H9 (cell line): ENCODE results near the gene MBNL1. TPM values are rescaled to one million over a fixed set of nuclear protein-coding genes. Genes with fewer than 3 reads are reported as not detected.

ENCODE experiments used
- DNase-seq: peaks from one replicate; pipeline ENCODE4 v3.0.0-alpha.2; 2017
- H2AFZ ChIP-seq: one replicate; pipeline ENCODE4 v1.6.1; 2013; ENCODE audit warnings: mild to moderate bottlenecking, low read length, control low read depth, moderate library complexity
- H2AK5ac ChIP-seq: 2 replicates; pipeline ENCODE4 v1.6.1; 2013; ENCODE audit warnings: low read length, control low read depth, mixed read lengths; ENCODE audit not compliant: insufficient read length
- H2BK120ac ChIP-seq: one replicate; pipeline ENCODE4 v1.6.1; 2013; ENCODE audit warnings: low read depth, mild to moderate bottlenecking, low read length, control low read depth, inconsistent platforms; ENCODE audit not compliant: poor library complexity, severe bottlenecking
- H2BK12ac ChIP-seq: 2 replicates; pipeline ENCODE4 v1.6.1; 2013; ENCODE audit warnings: low read length, control low read depth, mixed read lengths, low read depth; ENCODE audit not compliant: insufficient read length
- H2BK15ac ChIP-seq: 2 replicates; pipeline ENCODE4 v1.6.1; 2013; ENCODE audit warnings: low read depth, low read length, control low read depth
- H2BK20ac ChIP-seq: one replicate; pipeline ENCODE4 v1.6.1; 2013; ENCODE audit warnings: low read depth, mild to moderate bottlenecking, low read length, control low read depth, inconsistent platforms; ENCODE audit not compliant: poor library complexity, severe bottlenecking
- H2BK5ac ChIP-seq: 2 replicates; pipeline ENCODE4 v1.6.1; 2013; ENCODE audit warnings: low read length, control low read depth, mixed read lengths; ENCODE audit not compliant: insufficient read length
- H3K14ac ChIP-seq: 2 replicates; pipeline ENCODE4 v1.6.1; 2013; ENCODE audit warnings: low read length, control low read depth; ENCODE audit not compliant: insufficient read depth
- H3K18ac ChIP-seq: 2 replicates; pipeline ENCODE4 v1.6.1; 2013; ENCODE audit warnings: low read depth, mild to moderate bottlenecking, mixed read lengths, low read length, control low read depth; ENCODE audit not compliant: insufficient read length
- H3K23ac ChIP-seq: 2 replicates; pipeline ENCODE4 v1.6.1; 2013; ENCODE audit warnings: low read length, control low read depth, mixed read lengths, low read depth; ENCODE audit not compliant: insufficient read length
- H3K23me2 ChIP-seq: 2 replicates; pipeline ENCODE4 v1.6.1; 2013; ENCODE audit warnings: low read depth, mild to moderate bottlenecking, mixed read lengths, low read length, control low read depth; ENCODE audit not compliant: insufficient read length, poor library complexity, severe bottlenecking
- H3K27ac ChIP-seq: 2 replicates; pipeline ENCODE4 v1.5.1; 2013; ENCODE audit warnings: low read length, control low read depth, mixed read lengths, low read depth; ENCODE audit not compliant: insufficient read length
- H3K27me3 ChIP-seq: 2 replicates; pipeline ENCODE4 v1.6.1; 2013; ENCODE audit warnings: low read length, control low read depth, inconsistent platforms; ENCODE audit not compliant: insufficient read depth
- H3K4ac ChIP-seq: 2 replicates; pipeline ENCODE4 v1.6.1; 2013; ENCODE audit warnings: low read depth, mild to moderate bottlenecking, control low read depth, inconsistent platforms, low read length, moderate library complexity
- H3K4me1 ChIP-seq: 2 replicates; pipeline ENCODE4 v1.6.1; 2013; ENCODE audit warnings: low read length, control low read depth, inconsistent platforms; ENCODE audit not compliant: insufficient read depth
- H3K4me2 ChIP-seq: 2 replicates; pipeline ENCODE4 v1.6.1; 2013; ENCODE audit warnings: low read length, control low read depth, mixed read lengths; ENCODE audit not compliant: insufficient read length, insufficient read depth
- H3K56ac ChIP-seq: 2 replicates; pipeline ENCODE4 v1.6.1; 2013; ENCODE audit warnings: low read depth, mild to moderate bottlenecking, mixed read lengths, low read length, control low read depth; ENCODE audit not compliant: insufficient read length
- H3K79me1 ChIP-seq: 2 replicates; pipeline ENCODE4 v1.6.1; 2013; ENCODE audit warnings: low read depth, mild to moderate bottlenecking, moderate library complexity, low read length, control low read depth, inconsistent platforms; ENCODE audit not compliant: insufficient read depth, poor library complexity, severe bottlenecking
- H3K79me2 ChIP-seq: 2 replicates; pipeline ENCODE4 v1.6.1; 2013; ENCODE audit warnings: low read length, control low read depth, inconsistent platforms; ENCODE audit not compliant: insufficient read depth
- H3K9ac ChIP-seq: 2 replicates; pipeline ENCODE4 v1.6.1; 2013; ENCODE audit warnings: low read length, control low read depth, mixed read lengths; ENCODE audit not compliant: insufficient read length; ENCODE audit errors: extremely low read depth
- H3K9me3 ChIP-seq: one replicate; pipeline ENCODE4 v1.6.1; 2013; ENCODE audit warnings: low read depth, low read length, inconsistent platforms; ENCODE audit not compliant: control insufficient read depth
- H3T11ph ChIP-seq: one replicate; pipeline ENCODE4 v1.6.1; 2013; ENCODE audit warnings: mild to moderate bottlenecking, low read length, control low read depth, inconsistent platforms
- H4K20me1 ChIP-seq: one replicate; pipeline ENCODE4 v1.6.1; 2013; ENCODE audit not compliant: control insufficient read depth, insufficient read length, insufficient read depth
- H4K5ac ChIP-seq: 2 replicates; pipeline ENCODE4 v1.6.1; 2013; ENCODE audit warnings: low read depth, mild to moderate bottlenecking, mixed read lengths, low read length, control low read depth; ENCODE audit not compliant: insufficient read length
- H4K8ac ChIP-seq: replicated peaks from 2 replicates; pipeline ENCODE4 v1.6.1; 2013; ENCODE audit warnings: low read length, control low read depth, mixed read lengths, low read depth; ENCODE audit not compliant: insufficient read length
- H4K91ac ChIP-seq: 2 replicates; pipeline ENCODE4 v1.6.1; 2013; ENCODE audit warnings: low read depth, mild to moderate bottlenecking, moderate library complexity, mixed read lengths, low read length, control low read depth; ENCODE audit not compliant: insufficient read length
- H3K27ac Mint-ChIP-seq, 3 experiments: 2 replicates in 2 of 3; 3 replicates in 1 of 3; pipeline ENCODE4 v1.8.0; 2020 to 2021; ENCODE audit warnings: mixed read lengths in 3 of 3, mild to moderate bottlenecking in 1 of 3, moderate library complexity in 1 of 3
- H3K27me3 Mint-ChIP-seq: 2 replicates; pipeline ENCODE4 v1.8.0; 2021; ENCODE audit warnings: low read depth, mild to moderate bottlenecking, moderate library complexity, mixed read lengths
- H3K36me3 Mint-ChIP-seq, 3 experiments: 2 replicates in 2 of 3; 3 replicates in 1 of 3; pipeline ENCODE4 v1.8.0; 2020 to 2021; ENCODE audit warnings: low read depth in 3 of 3, mixed read lengths in 3 of 3; ENCODE audit not compliant: insufficient read depth in 1 of 3
- H3K4me1 Mint-ChIP-seq, 2 experiments: 2 replicates each; pipeline ENCODE4 v1.8.0; 2020; ENCODE audit warnings: mixed read lengths in 2 of 2
- H3K4me3 Mint-ChIP-seq, 2 experiments: 2 replicates in 1 of 2; 3 replicates in 1 of 2; pipeline ENCODE4 v1.8.0; 2020 to 2021; ENCODE audit warnings: mild to moderate bottlenecking in 2 of 2, mixed read lengths in 2 of 2, moderate library complexity in 1 of 2
- H3K9me3 Mint-ChIP-seq, 2 experiments: 2 replicates in 1 of 2; 3 replicates in 1 of 2; pipeline ENCODE4 v1.8.0; 2020; ENCODE audit warnings: mild to moderate bottlenecking in 2 of 2, mixed read lengths in 2 of 2, moderate library complexity in 1 of 2
- WGBS: extraction: QIAGEN DNeasy Blood & Tissue Kit; methylation state at CpG from one replicate; pipeline ENCODE4 v1.1.7; 2013; ENCODE audit warnings: missing lambda C conversion rate, low lambda C conversion rate, mixed read lengths; ENCODE audit not compliant: insufficient read length; ENCODE audit errors: extremely low coverage; 5-methylcytosine and 5-hydroxymethylcytosine counted together
- total RNA-seq: library from RNA; stranded (reverse); gene quantifications from 2 replicates; pipeline ENCODE4 v1.2.1, GENCODE V29; 2021
- TF ChIP-seq, protein P1 (sequence below): fragments of 200-600 bp; sonication (generic); conservative IDR thresholded peaks from 3 replicates; pipeline ENCODE4 v1.8.0; 2021; ENCODE audit warnings: antibody characterized with exemption, mild to moderate bottlenecking

Gene MBNL1
- total RNA-seq, 1 experiment from 2014 or later: 14.9 TPM

DNA sequence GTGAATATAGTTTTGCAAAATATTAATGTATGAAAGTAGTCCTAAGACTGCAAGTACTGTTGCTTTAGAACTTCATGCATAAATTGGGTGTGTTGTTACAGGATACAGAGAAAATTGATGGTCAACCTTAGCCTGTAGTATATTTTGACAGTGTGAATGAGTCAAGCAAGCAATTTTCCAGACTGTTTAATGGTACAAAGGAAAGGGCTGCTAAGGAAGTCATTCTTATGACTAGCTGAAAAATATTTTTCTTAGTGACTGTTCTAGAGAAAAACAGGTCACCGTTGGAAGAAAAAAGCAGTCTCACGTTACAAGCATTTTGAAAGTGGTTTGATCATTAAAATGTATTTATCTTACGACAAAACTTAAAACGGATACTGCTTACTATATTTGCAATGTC, 49.2 kb downstream of the MBNL1 start:
- no peak overlapping the region for H3K4me3 Mint-ChIP-seq
- H3K27ac Mint-ChIP-seq: no peak overlapping the region
- Histone ChIP-seq H4K8ac (no peak overlapping the region), H3T11ph (no peak overlapping the region), H3K18ac (no peak overlapping the region), H3K27me3 (no peaks in the 10 kb centered on the region), H2BK20ac (no peak overlapping the region), H4K91ac (no peak overlapping the region), H4K20me1 (no peaks in the 10 kb centered on the region), H3K79me2 (no peaks in the 10 kb centered on the region; the same call in 1 of the 2 replicates), H3K27ac (no peak overlapping the region), H3K9me3 (no peaks in the 10 kb centered on the region), H3K4ac (no peak overlapping the region), H3K9ac (no peak overlapping the region), H3K4me2 (no peak overlapping the region), H3K56ac (no peak overlapping the region), H2BK120ac (no peak overlapping the region), H2BK5ac (no peak overlapping the region), H3K4me1 (no peaks in the 10 kb centered on the region), H2BK12ac (no peak overlapping the region), H2AK5ac (no peak overlapping the region), H4K5ac (no peak overlapping the region), H3K23me2 (no peaks in the 10 kb centered on the region), H2BK15ac (no peak overlapping the region), H3K23ac (no peak overlapping the region), H3K79me1 (no peaks in the 10 kb centered on the region), H2AFZ (no peak overlapping the region), H3K14ac (no peak overlapping the region)
- WGBS: no CpG with 5 or more reads among the region's 4 CpGs
- no peaks in the 10 kb centered on the region for H3K9me3 Mint-ChIP-seq
- H3K4me1 Mint-ChIP-seq: peaks cover 20 to 24% of the 10 kb centered on the region in 2 experiments
- H3K36me3 Mint-ChIP-seq: no peaks in the 10 kb centered on the region
- TF ChIP-seq, protein P1, sequence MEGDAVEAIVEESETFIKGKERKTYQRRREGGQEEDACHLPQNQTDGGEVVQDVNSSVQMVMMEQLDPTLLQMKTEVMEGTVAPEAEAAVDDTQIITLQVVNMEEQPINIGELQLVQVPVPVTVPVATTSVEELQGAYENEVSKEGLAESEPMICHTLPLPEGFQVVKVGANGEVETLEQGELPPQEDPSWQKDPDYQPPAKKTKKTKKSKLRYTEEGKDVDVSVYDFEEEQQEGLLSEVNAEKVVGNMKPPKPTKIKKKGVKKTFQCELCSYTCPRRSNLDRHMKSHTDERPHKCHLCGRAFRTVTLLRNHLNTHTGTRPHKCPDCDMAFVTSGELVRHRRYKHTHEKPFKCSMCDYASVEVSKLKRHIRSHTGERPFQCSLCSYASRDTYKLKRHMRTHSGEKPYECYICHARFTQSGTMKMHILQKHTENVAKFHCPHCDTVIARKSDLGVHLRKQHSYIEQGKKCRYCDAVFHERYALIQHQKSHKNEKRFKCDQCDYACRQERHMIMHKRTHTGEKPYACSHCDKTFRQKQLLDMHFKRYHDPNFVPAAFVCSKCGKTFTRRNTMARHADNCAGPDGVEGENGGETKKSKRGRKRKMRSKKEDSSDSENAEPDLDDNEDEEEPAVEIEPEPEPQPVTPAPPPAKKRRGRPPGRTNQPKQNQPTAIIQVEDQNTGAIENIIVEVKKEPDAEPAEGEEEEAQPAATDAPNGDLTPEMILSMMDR: no peak
- no peak for DNase-seq
- H3K27me3 Mint-ChIP-seq: no peaks in the 10 kb centered on the region
